ENCODE results near the gene ZBTB46.
"Not testable (repeated sequence)": the region's sequence is repeated elsewhere in the genome, so short reads cannot be mapped to it uniquely, and the experiment has no call there.

ZBTB46 gene

GRCh38 chr20:63858393-63859165 is 27.5 kb upstream of the ZBTB46 start:
- DNase-seq (ENCODE audit: low read depth in 2 of 2), result no peak

GRCh38 chr20:63857764-63858392 is 26.8 kb upstream of the ZBTB46 start:
- no peak for DNase-seq (ENCODE audit: low read depth in 2 of 2)

GRCh38 chr20:63856098-63856511 is 25.0 kb upstream of the ZBTB46 start:
- no peak for DNase-seq (ENCODE audit: low read depth in 2 of 2)

GRCh38 chr20:63855363-63856097 is 24.5 kb upstream of the ZBTB46 start:
- no peak for DNase-seq (ENCODE audit: low read depth in 2 of 2)

- DNase-seq (ENCODE audit: low read depth in 2 of 2), result no peak
Measured at GRCh38 chr20:63854766-63855362, 23.8 kb upstream of the ZBTB46 start.

GRCh38 chr20:63854069-63854765 is 23.2 kb upstream of the ZBTB46 start:
- no peak for DNase-seq (ENCODE audit: low read depth in 2 of 2)

- not testable (repeated sequence) for DNase-seq (ENCODE audit: low read depth in 2 of 2)
Measured at GRCh38 chr20:63853733-63854068, 22.6 kb upstream of the ZBTB46 start.

GRCh38 chr20:63851548-63851943 is 20.5 kb upstream of the ZBTB46 start:
- DNase-seq (ENCODE audit: low read depth in 2 of 2), result not testable (repeated sequence)

GRCh38 chr20:63850689-63851547 is 19.9 kb upstream of the ZBTB46 start:
- DNase-seq (ENCODE audit: low read depth in 2 of 2), result peak; percentile 50 to 63

- DNase-seq (ENCODE audit: low read depth in 2 of 2), result no peak
Measured at GRCh38 chr20:63848003-63848911, 17.2 kb upstream of the ZBTB46 start.

GRCh38 chr20:63847237-63848002 is 16.4 kb upstream of the ZBTB46 start:
- no peak for DNase-seq (ENCODE audit: low read depth in 2 of 2)

- no peak for DNase-seq (ENCODE audit: low read depth in 2 of 2)
Measured at GRCh38 chr20:63846888-63847236, 15.8 kb upstream of the ZBTB46 start.

GRCh38 chr20:63846128-63846771 is 15.2 kb upstream of the ZBTB46 start:
- DNase-seq (ENCODE audit: low read depth in 2 of 2), result no peak

GRCh38 chr20:63844511-63844991 is 13.5 kb upstream of the ZBTB46 start:
- DNase-seq (ENCODE audit: low read depth in 2 of 2), result no peak

GRCh38 chr20:63843778-63844177 is 12.7 kb upstream of the ZBTB46 start:
- DNase-seq (ENCODE audit: low read depth in 2 of 2), result no peak

- DNase-seq (ENCODE audit: low read depth in 2 of 2), result no peak
Measured at GRCh38 chr20:63843222-63843621, 12.2 kb upstream of the ZBTB46 start.

- DNase-seq (ENCODE audit: low read depth in 2 of 2), result no peak
Measured at GRCh38 chr20:63842258-63842657, 11.2 kb upstream of the ZBTB46 start.

GRCh38 chr20:63840405-63840828 is 9.4 kb upstream of the ZBTB46 start:
- DNase-seq (ENCODE audit: low read depth in 2 of 2), result no peak

Measured in stimulated activated CD4-positive, alpha-beta T cell treated with anti-CD3 and anti-CD28 coated beads, Interleukin-15, amount 100 ng/mL, for 48 hours (primary cell).